ENCODE measurements around the gene RBM5.

The RBM5 gene

GRCh38 chr3:50124800-50125178, 36.1 kb downstream of the RBM5 start:
- no peak overlapping the region for H2BK5ac ChIP-seq (ENCODE audit: low read length)
- no peak for DNase-seq
- H3K4ac ChIP-seq (ENCODE audit: low read depth, low read length), result no peak overlapping the region
- H3K18ac ChIP-seq (ENCODE audit: low read length), result no peak overlapping the region
- H4K5ac ChIP-seq (ENCODE audit: low read length), result no peak overlapping the region
- H3K9ac ChIP-seq (ENCODE audit: low read length), result no peak overlapping the region
- no peak overlapping the region for H3K23ac ChIP-seq (ENCODE audit: low read length)
- no peaks in the 10 kb centered on the region for H3K27me3 ChIP-seq (ENCODE audit: insufficient read depth, low read length, poor library complexity)
- H3K27ac ChIP-seq (ENCODE audit: low read depth, low read length), result no peak overlapping the region
- no peak overlapping the region for H2BK120ac ChIP-seq (ENCODE audit: low read depth, low read length)
- H3K36me3 ChIP-seq (ENCODE audit: control insufficient read depth, insufficient read depth, low read length), result peaks cover 4% of the 10 kb centered on the region
- no peak overlapping the region for H3K4me3 ChIP-seq (ENCODE audit: low read length)
- no peaks in the 10 kb centered on the region for H3K79me2 ChIP-seq (ENCODE audit: control insufficient read depth, insufficient read depth, low read length)
- H3K4me1 ChIP-seq (ENCODE audit: control insufficient read depth, low read depth, low read length), result peaks cover 14% of the 10 kb centered on the region
- no peak overlapping the region for H2AK5ac ChIP-seq (ENCODE audit: low read length)
- no CpG with 5 or more reads among the region's 12 CpGs for WGBS (ENCODE audit: extremely low coverage, insufficient coverage, low lambda C conversion rate)
- peak overlapping the region; percentile 17 for H3K56ac ChIP-seq (ENCODE audit: low read length)
- no peak overlapping the region for H2BK15ac ChIP-seq (replicated peaks; ENCODE audit: low read depth)
- H4K8ac ChIP-seq (ENCODE audit: low read depth, low read length), result no peak overlapping the region
- no peak overlapping the region for H3K4me2 ChIP-seq (ENCODE audit: low read length)
- no peaks in the 10 kb centered on the region for H3K79me1 ChIP-seq (ENCODE audit: low read length)

- H3K4me2 ChIP-seq (ENCODE audit: low read length), result no peak overlapping the region
- WGBS (ENCODE audit: extremely low coverage, insufficient coverage, low lambda C conversion rate), result no CpG with 5 or more reads among the region's 9 CpGs
- no peak overlapping the region for H3K23ac ChIP-seq (ENCODE audit: low read length)
- no peak overlapping the region for H4K8ac ChIP-seq (ENCODE audit: low read depth, low read length)
- peak overlapping the region; percentile 57 for H3K18ac ChIP-seq (ENCODE audit: low read length)
- no peak overlapping the region for H3K4me3 ChIP-seq (ENCODE audit: low read length)
- H3K4ac ChIP-seq (ENCODE audit: low read depth, low read length), result peak overlapping the region; percentile 70
- H2AK5ac ChIP-seq (ENCODE audit: low read length), result peak overlapping the region; percentile 97
- no peaks in the 10 kb centered on the region for H3K27me3 ChIP-seq (ENCODE audit: insufficient read depth, low read length, poor library complexity)
- no peak overlapping the region for H2BK15ac ChIP-seq (replicated peaks; ENCODE audit: low read depth)
- H3K4me1 ChIP-seq (ENCODE audit: control insufficient read depth, low read depth, low read length), result peaks cover 14% of the 10 kb centered on the region
- H3K27ac ChIP-seq (ENCODE audit: low read depth, low read length), result no peak overlapping the region
- H2BK120ac ChIP-seq (ENCODE audit: low read depth, low read length), result no peak overlapping the region
- H3K56ac ChIP-seq (ENCODE audit: low read length), result peak overlapping the region; percentile 80
- no peak overlapping the region for H4K5ac ChIP-seq (ENCODE audit: low read length)
- peak overlapping the region; percentile 18 for H3K9ac ChIP-seq (ENCODE audit: low read length)
- peak overlapping the region; percentile 63 for H2BK5ac ChIP-seq (ENCODE audit: low read length)
- no peaks in the 10 kb centered on the region for H3K79me1 ChIP-seq (ENCODE audit: low read length)
- H3K36me3 ChIP-seq (ENCODE audit: control insufficient read depth, insufficient read depth, low read length), result no peaks in the 10 kb centered on the region
- no peak for DNase-seq
- no peaks in the 10 kb centered on the region for H3K79me2 ChIP-seq (ENCODE audit: control insufficient read depth, insufficient read depth, low read length)
Observed at GRCh38 chr3:50125541-50126286, 37.0 kb downstream of the RBM5 start.

GRCh38 chr3:50126287-50127211, 37.8 kb downstream of the RBM5 start:
- Histone ChIP-seq H2BK5ac (ENCODE audit: low read length) (peak overlapping the region; percentile 79), H3K79me2 (ENCODE audit: control insufficient read depth, insufficient read depth, low read length) (no peaks in the 10 kb centered on the region), H2BK15ac (replicated peaks; ENCODE audit: low read depth) (no peak overlapping the region), H4K5ac (ENCODE audit: low read length) (no peak overlapping the region), H2AK5ac (ENCODE audit: low read length) (peak overlapping the region; percentile 97), H3K4me2 (ENCODE audit: low read length) (no peak overlapping the region), H3K27ac (ENCODE audit: low read depth, low read length) (no peak overlapping the region), H3K9ac (ENCODE audit: low read length) (peak overlapping the region; percentile 27), H3K4me3 (ENCODE audit: low read length) (no peak overlapping the region), H3K79me1 (ENCODE audit: low read length) (no peaks in the 10 kb centered on the region), H3K23ac (ENCODE audit: low read length) (peak overlapping the region; percentile 38), H3K18ac (ENCODE audit: low read length) (peak overlapping the region; percentile 3), H2BK120ac (ENCODE audit: low read depth, low read length) (no peak overlapping the region), H3K56ac (ENCODE audit: low read length) (peak overlapping the region; percentile 82), H3K4me1 (ENCODE audit: control insufficient read depth, low read depth, low read length) (peaks cover 14% of the 10 kb centered on the region), H3K36me3 (ENCODE audit: control insufficient read depth, insufficient read depth, low read length) (no peaks in the 10 kb centered on the region), H3K4ac (ENCODE audit: low read depth, low read length) (no peak overlapping the region), H4K8ac (ENCODE audit: low read depth, low read length) (no peak overlapping the region), H3K27me3 (ENCODE audit: insufficient read depth, low read length, poor library complexity) (no peaks in the 10 kb centered on the region)
- no CpG with 5 or more reads among the region's 16 CpGs for WGBS (ENCODE audit: extremely low coverage, insufficient coverage, low lambda C conversion rate)
- peak; percentile 73 for DNase-seq

GRCh38 chr3:50127251-50127691, 38.6 kb downstream of the RBM5 start:
- Histone ChIP-seq H3K23ac (ENCODE audit: low read length) (peak overlapping the region; percentile 38), H3K4me3 (ENCODE audit: low read length) (no peak overlapping the region), H2BK15ac (replicated peaks; ENCODE audit: low read depth) (no peak overlapping the region), H3K27me3 (ENCODE audit: insufficient read depth, low read length, poor library complexity) (no peaks in the 10 kb centered on the region), H4K8ac (ENCODE audit: low read depth, low read length) (no peak overlapping the region), H3K4me1 (ENCODE audit: control insufficient read depth, low read depth, low read length) (peaks cover 14% of the 10 kb centered on the region), H4K5ac (ENCODE audit: low read length) (no peak overlapping the region), H3K4ac (ENCODE audit: low read depth, low read length) (no peak overlapping the region), H3K36me3 (ENCODE audit: control insufficient read depth, insufficient read depth, low read length) (no peaks in the 10 kb centered on the region), H2BK5ac (ENCODE audit: low read length) (peak overlapping the region; percentile 37), H3K56ac (ENCODE audit: low read length) (peak overlapping the region; percentile 82), H3K4me2 (ENCODE audit: low read length) (no peak overlapping the region), H2BK120ac (ENCODE audit: low read depth, low read length) (no peak overlapping the region), H3K79me2 (ENCODE audit: control insufficient read depth, insufficient read depth, low read length) (no peaks in the 10 kb centered on the region), H3K27ac (ENCODE audit: low read depth, low read length) (no peak overlapping the region), H3K18ac (ENCODE audit: low read length) (no peak overlapping the region), H2AK5ac (ENCODE audit: low read length) (peak overlapping the region; percentile 28), H3K9ac (ENCODE audit: low read length) (peak overlapping the region; percentile 27), H3K79me1 (ENCODE audit: low read length) (no peaks in the 10 kb centered on the region)
- WGBS (ENCODE audit: extremely low coverage, insufficient coverage, low lambda C conversion rate), result no CpG with 5 or more reads among the region's 8 CpGs
- DNase-seq, result no peak

GRCh38 chr3:50128001-50128400, 39.3 kb downstream of the RBM5 start:
- no peak overlapping the region for H3K18ac ChIP-seq (ENCODE audit: low read length)
- no peaks in the 10 kb centered on the region for H3K27me3 ChIP-seq (ENCODE audit: insufficient read depth, low read length, poor library complexity)
- no peak overlapping the region for H3K9ac ChIP-seq (ENCODE audit: low read length)
- no peaks in the 10 kb centered on the region for H3K79me2 ChIP-seq (ENCODE audit: control insufficient read depth, insufficient read depth, low read length)
- H4K8ac ChIP-seq (ENCODE audit: low read depth, low read length), result no peak overlapping the region
- peak overlapping the region; percentile 73 for H2AK5ac ChIP-seq (ENCODE audit: low read length)
- no peak overlapping the region for H4K5ac ChIP-seq (ENCODE audit: low read length)
- no peaks in the 10 kb centered on the region for H3K79me1 ChIP-seq (ENCODE audit: low read length)
- H2BK15ac ChIP-seq (replicated peaks; ENCODE audit: low read depth), result no peak overlapping the region
- no peak overlapping the region for H3K4me2 ChIP-seq (ENCODE audit: low read length)
- WGBS (ENCODE audit: extremely low coverage, insufficient coverage, low lambda C conversion rate), result no CpG with 5 or more reads among the region's 4 CpGs
- no peak overlapping the region for H3K23ac ChIP-seq (ENCODE audit: low read length)
- H3K56ac ChIP-seq (ENCODE audit: low read length), result no peak overlapping the region
- DNase-seq, result no peak
- H3K4me3 ChIP-seq (ENCODE audit: low read length), result no peak overlapping the region
- peaks cover 14% of the 10 kb centered on the region for H3K4me1 ChIP-seq (ENCODE audit: control insufficient read depth, low read depth, low read length)
- H2BK5ac ChIP-seq (ENCODE audit: low read length), result no peak overlapping the region
- H2BK120ac ChIP-seq (ENCODE audit: low read depth, low read length), result no peak overlapping the region
- no peak overlapping the region for H3K4ac ChIP-seq (ENCODE audit: low read depth, low read length)
- no peaks in the 10 kb centered on the region for H3K36me3 ChIP-seq (ENCODE audit: control insufficient read depth, insufficient read depth, low read length)
- no peak overlapping the region for H3K27ac ChIP-seq (ENCODE audit: low read depth, low read length)
